GM12878 (cell line): Measurements from ENCODE around the gene DCC. TPM values are rescaled to one million over a fixed set of nuclear protein-coding genes. Genes with fewer than 3 reads are reported as not detected.

Source experiments
- ATAC-seq: fragments of 200-7000 bp; cut with Tn5 transposase; 3 replicates; pipeline ENCODE4 v1.9.1; 2020; ENCODE audit warnings: mild to moderate bottlenecking, moderate library complexity
- BruUV-seq: library from RNA; stranded (reverse); fragments of 400-500 nt; replicated peaks from 2 replicates; lab custom pipeline; 2021; lab: Mats Ljungman, UMichigan
- CTCF ChIA-PET: fragments of 300-600 bp; sonication (Branson Sonifier 250); formaldehyde crosslinking; extraction: SDS; loops from one replicate; lab custom pipeline; 2021; ENCODE audit warnings: inconsistent platforms; lab: Yijun Ruan, JAX
- POLR2A ChIA-PET: fragments of 350-600 bp; formaldehyde crosslinking; extraction: SDS; loops from one replicate; lab custom pipeline; 2021; ENCODE audit warnings: inconsistent platforms; lab: Charles Lee
- RAD21 ChIA-PET: fragments of 300-600 bp; sonication (Branson Sonifier 250); formaldehyde crosslinking; loops from one replicate; lab custom pipeline; 2023; ENCODE audit warnings: antibody characterized with exemption; ENCODE audit not compliant: unreplicated experiment; lab: Charles Lee
- SMC1A ChIA-PET: fragments of 300-600 bp; sonication (Branson Sonifier 250); formaldehyde crosslinking; loops from one replicate; lab custom pipeline; 2023; ENCODE audit not compliant: unreplicated experiment, uncharacterized antibody; lab: Charles Lee
- DNase-seq: peaks from one replicate; pipeline ENCODE4 v3.0.0-alpha.2; 2011; ENCODE audit warnings: low read depth, low spot score
- FAIRE-seq: peaks from 3 replicates; lab custom pipeline; 2011; peaks lifted over from hg19 to GRCh38; lab: Jason Lieb, UNC
- H2AFZ ChIP-seq: 2 replicates; pipeline ENCODE4 v1.6.0; 2011; ENCODE audit warnings: low read depth, low read length, control low read depth; ENCODE audit not compliant: control insufficient read depth
- H3K27ac ChIP-seq: 2 replicates; pipeline ENCODE4 v1.5.1; 2011; ENCODE audit warnings: control low read depth; ENCODE audit not compliant: control insufficient read depth, insufficient read depth
- H3K27me3 ChIP-seq, 2 experiments: replicated peaks in 1 of 2; 2 replicates each; pipeline versions ENCODE4 v1.6.0 to v1.6.1; 2011; ENCODE audit warnings: low read length in 1 of 2; ENCODE audit not compliant: control insufficient read depth in 2 of 2, insufficient read depth in 2 of 2
- H3K36me3 ChIP-seq, 2 experiments: 2 replicates each; pipeline ENCODE4 v1.5.1; 2011; ENCODE audit warnings: low read length in 1 of 2; ENCODE audit not compliant: control insufficient read depth in 2 of 2, insufficient read depth in 2 of 2
- H3K4me1 ChIP-seq: 2 replicates; pipeline ENCODE4 v1.6.1; 2011; ENCODE audit warnings: mild to moderate bottlenecking, low read length, moderate library complexity, mixed read lengths; ENCODE audit not compliant: control insufficient read depth, insufficient read depth
- H3K4me2 ChIP-seq: 2 replicates; pipeline ENCODE4 v1.6.0; 2011; ENCODE audit warnings: control low read depth; ENCODE audit not compliant: control insufficient read depth, insufficient read depth
- H3K4me3 ChIP-seq: fragments of 200-600 bp; sonication (generic); 2 replicates; pipeline ENCODE4 v1.5.1; 2016
- H3K79me2 ChIP-seq: 2 replicates; pipeline ENCODE4 v1.6.0; 2011; ENCODE audit warnings: low read length; ENCODE audit not compliant: control insufficient read depth, insufficient read depth
- H3K9ac ChIP-seq: 2 replicates; pipeline ENCODE4 v1.8.0; 2011; ENCODE audit warnings: low read length, control low read depth, mixed read lengths; ENCODE audit not compliant: control insufficient read depth, insufficient read depth
- H3K9me3 ChIP-seq: replicated peaks from 3 replicates; pipeline ENCODE4 v1.5.1; 2011; ENCODE audit warnings: mild to moderate bottlenecking, low read length; ENCODE audit not compliant: control insufficient read depth, insufficient read depth
- H4K20me1 ChIP-seq: 2 replicates; pipeline ENCODE4 v1.6.0; 2011; ENCODE audit not compliant: control insufficient read depth, insufficient read depth
- BHLHE40 ChIP-seq, 2 experiments: fragments of 450-650 bp in 1 of 2; IDR thresholded peaks; 2 replicates each; pipeline ENCODE4 v1.6.1; 2011 to 2017; ENCODE audit warnings: low read depth in 2 of 2, borderline replicate concordance in 1 of 2, improper control_type of control experiment in 1 of 2, low read length in 1 of 2, mild to moderate bottlenecking in 1 of 2
- BMI1 ChIP-seq: fragments of 450-650 bp; IDR thresholded peaks from 2 replicates; pipeline ENCODE4 v1.6.1; 2016; ENCODE audit warnings: mild to moderate bottlenecking, moderate library complexity, borderline replicate concordance
- EP300 ChIP-seq, 2 experiments: fragments of 150-350 bp in 1 of 2; IDR thresholded peaks; 2 replicates each; pipeline ENCODE4 v1.6.1; 2011 to 2012; ENCODE audit warnings: low read depth in 2 of 2, low read length in 2 of 2, borderline replicate concordance in 1 of 2, improper control_type of control experiment in 1 of 2, inconsistent platforms in 1 of 2; ENCODE audit not compliant: control insufficient read depth in 1 of 2
- EZH2 ChIP-seq: IDR thresholded peaks from 2 replicates; pipeline ENCODE4 v1.6.1; 2012; ENCODE audit warnings: low read depth, mild to moderate bottlenecking, control low read depth, inconsistent platforms, low read length, borderline replicate concordance; ENCODE audit not compliant: control insufficient read depth
- FOXM1 ChIP-seq: IDR thresholded peaks from 2 replicates; pipeline ENCODE4 v1.6.1; 2012; ENCODE audit warnings: low read depth, mild to moderate bottlenecking, inconsistent platforms, low read length, moderate library complexity
- JUND ChIP-seq: IDR thresholded peaks from 2 replicates; pipeline ENCODE4 v1.6.1; 2012; ENCODE audit warnings: low read depth, mild to moderate bottlenecking, low read length, improper control_type of control experiment, moderate library complexity
- NFIC ChIP-seq: IDR thresholded peaks from 2 replicates; pipeline ENCODE4 v1.6.1; 2012; ENCODE audit warnings: low read depth, mild to moderate bottlenecking, inconsistent platforms, low read length, moderate library complexity
- PBX3 ChIP-seq: IDR thresholded peaks from 2 replicates; pipeline ENCODE4 v1.6.1; 2011; ENCODE audit warnings: mild to moderate bottlenecking, low read depth, low read length, moderate library complexity; ENCODE audit not compliant: insufficient replicate concordance
- RAD51 ChIP-seq: fragments of 450-650 bp; IDR thresholded peaks from 2 replicates; pipeline ENCODE4 v1.6.1; 2016; ENCODE audit warnings: moderate library complexity, mild to moderate bottlenecking, inconsistent platforms
- RUNX3 ChIP-seq: IDR thresholded peaks from 2 replicates; pipeline ENCODE4 v1.6.1; 2012; ENCODE audit warnings: low read length, inconsistent platforms
- SIX5 ChIP-seq: IDR thresholded peaks from 2 replicates; pipeline ENCODE4 v1.6.1; 2011; ENCODE audit warnings: mild to moderate bottlenecking, low read depth, low read length, moderate library complexity; ENCODE audit not compliant: severe bottlenecking
- SMAD1 ChIP-seq: fragments of 450-650 bp; IDR thresholded peaks from 2 replicates; pipeline ENCODE4 v1.6.1; 2018; ENCODE audit warnings: mild to moderate bottlenecking, low read depth; ENCODE audit not compliant: partially characterized antibody
- WRNIP1 ChIP-seq: IDR thresholded peaks from 2 replicates; pipeline ENCODE4 v1.6.1; 2011; ENCODE audit warnings: low read depth, low read length, improper control_type of control experiment, borderline replicate concordance
- ZBED1 ChIP-seq: IDR thresholded peaks from 2 replicates; pipeline ENCODE4 v1.6.1; 2016; ENCODE audit warnings: borderline replicate concordance
- ZNF24 ChIP-seq: fragments of 450-650 bp; IDR thresholded peaks from 2 replicates; pipeline ENCODE4 v1.6.1; 2017; ENCODE audit warnings: antibody characterized with exemption, mild to moderate bottlenecking
- ZNF687 ChIP-seq: fragments of 450-650 bp; IDR thresholded peaks from 2 replicates; pipeline ENCODE4 v1.6.1; 2017; ENCODE audit warnings: mild to moderate bottlenecking, moderate library complexity
- WGBS: methylation state at CpG from one replicate; pipeline ENCODE4 v1.1.6; 2016; ENCODE audit warnings: low lambda C conversion rate; ENCODE audit not compliant: insufficient replicate concordance, insufficient coverage; ENCODE audit errors: missing lambda C conversion rate; 5-methylcytosine and 5-hydroxymethylcytosine counted together
- in situ Hi-C: fragments of 300-500 bp; cut with MboI; formaldehyde crosslinking; loops from 9 replicates; pipeline ENCODE4 v1.14.3; 2018; ENCODE audit warnings: mixed read lengths
- intact Hi-C: fragments of 100-400 bp; cut with micrococcal nuclease; formaldehyde crosslinking; loops from one replicate; pipeline ENCODE4 v1.14.2; 2022; ENCODE audit not compliant: unreplicated experiment
- polyA plus RNA-seq, 11 experiments: library from polyadenylated mRNA; depleted of rRNA in 4 of 11; unstranded in 6 of 11; stranded (reverse) in 5 of 11; fragments of >200 nt; fragmentation: Nextera tagmentation in 4 of 11; fragmentation: Illumina TruSeq in 1 of 11; extraction: Ambion mirVana in 4 of 11; extraction: Trizol in 1 of 11; gene quantifications; 1 replicate in 1 of 11; 2 replicates in 10 of 11; pipeline versions ENCODE4 v1.2.1 to v1.2.3, GENCODE V29; 2011 to 2016; ENCODE audit warnings: inconsistent platforms in 2 of 11, missing spikeins in 2 of 11, low read depth in 1 of 11
- total RNA-seq, 4 experiments: library from RNA; depleted of rRNA in 3 of 4; stranded (reverse); fragments of >200 nt in 3 of 4; fragmentation: Illumina TruSeq in 1 of 4; extraction: Trizol in 1 of 4; gene quantifications; 2 replicates each; pipeline versions ENCODE4 v1.2.1 to v1.2.3, GENCODE V29; 2013 to 2021
- TF ChIP-seq, protein P1 (sequence below): fragments of 450-650 bp; conservative IDR thresholded peaks from 2 replicates; pipeline ENCODE4 v1.6.1; 2017; ENCODE audit warnings: mild to moderate bottlenecking, moderate library complexity

Gene DCC
- total and polyA plus RNA-seq, 10 of the 15 experiments (the other 5 are each of a cell fraction or from before 2014, with no cell fraction given), result 0.01 TPM; not detected in 9

- TF ChIP-seq EP300 (IDR thresholded peaks at IDR 0.05; ENCODE audit: borderline replicate concordance in 1 of 2, control insufficient read depth in 1 of 2, low read depth in 2 of 2, low read length in 2 of 2), result peak in 1 of 2 experiments; percentile 15; a peak in 1 of 4 replicates
- TF ChIP-seq FOXM1, result no peak
- TF ChIP-seq NFIC, result no peak
- no peak for TF ChIP-seq RAD51
- TF ChIP-seq SIX5, result no peak
- no peak for TF ChIP-seq BMI1
- no peak for TF ChIP-seq ZBED1
Observed at GRCh38 chr18:52312346-52312745, 27.7 kb upstream of the DCC start (continued).

DNA sequence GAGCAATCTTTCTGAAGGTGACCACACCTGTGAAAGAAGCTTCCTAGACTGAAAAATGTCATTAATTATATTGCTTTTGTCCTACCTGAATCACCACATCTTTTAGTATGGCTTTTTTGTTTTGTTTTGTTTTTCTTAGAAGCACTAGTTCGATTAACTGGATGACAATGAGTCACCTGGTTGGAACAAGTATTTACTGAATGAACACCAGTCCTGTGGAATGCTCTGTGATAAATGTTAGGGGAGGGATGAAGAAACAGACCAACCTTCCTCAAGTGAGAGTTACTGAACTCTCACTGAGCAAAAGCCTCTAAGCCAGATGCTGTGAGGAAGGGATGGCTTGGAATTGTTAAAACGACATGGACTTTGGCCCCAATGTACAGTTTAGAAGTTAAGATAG lies 26.8 kb upstream of the DCC start:
- ATAC-seq (no peak), FAIRE-seq (no peak), DNase-seq (no peak)
- H3K4me2 ChIP-seq, result no peak overlapping the region
- in situ Hi-C loops (no loop called here), intact Hi-C loops (no loop called here)
- no peak overlapping the region for H3K4me3 ChIP-seq
- no peaks in the 10 kb centered on the region for H4K20me1 ChIP-seq
- ChIA-PET POLR2A (no interaction called here), RAD21 (no interaction called here), CTCF (no interaction called here), SMC1A (interaction anchor here (0.8 to 1.2 kb wide), 3 partner anchors 9 to 499 kb away, joined by 3 read pairs; no protein-coding TSS in a partner anchor)
- H3K9ac ChIP-seq, result no peak overlapping the region
- no TSS peak for BruUV-seq
- H3K27ac ChIP-seq, result no peak overlapping the region
- H3K79me2 ChIP-seq, result no peaks in the 10 kb centered on the region
- no peak overlapping the region for H2AFZ ChIP-seq
- no peaks in the 10 kb centered on the region for H3K27me3 ChIP-seq
- no peaks in the 10 kb centered on the region for H3K9me3 ChIP-seq
- H3K36me3 ChIP-seq, result no peaks in the 10 kb centered on the region
- 0% methylated on average over 2 of the region's 2 CpGs for WGBS
- H3K4me1 ChIP-seq, result no peaks in the 10 kb centered on the region
- TF ChIP-seq BHLHE40 (IDR thresholded peaks at IDR 0.05; ENCODE audit: borderline replicate concordance in 1 of 2, low read depth in 2 of 2, low read length in 1 of 2) (no peak), PBX3 (no peak), WRNIP1 (no peak), EZH2 (no peak), ZNF24 (no peak), RUNX3 (no peak), ZNF687 (no peak), JUND (no peak), SMAD1 (no peak)
- TF ChIP-seq, protein P1, sequence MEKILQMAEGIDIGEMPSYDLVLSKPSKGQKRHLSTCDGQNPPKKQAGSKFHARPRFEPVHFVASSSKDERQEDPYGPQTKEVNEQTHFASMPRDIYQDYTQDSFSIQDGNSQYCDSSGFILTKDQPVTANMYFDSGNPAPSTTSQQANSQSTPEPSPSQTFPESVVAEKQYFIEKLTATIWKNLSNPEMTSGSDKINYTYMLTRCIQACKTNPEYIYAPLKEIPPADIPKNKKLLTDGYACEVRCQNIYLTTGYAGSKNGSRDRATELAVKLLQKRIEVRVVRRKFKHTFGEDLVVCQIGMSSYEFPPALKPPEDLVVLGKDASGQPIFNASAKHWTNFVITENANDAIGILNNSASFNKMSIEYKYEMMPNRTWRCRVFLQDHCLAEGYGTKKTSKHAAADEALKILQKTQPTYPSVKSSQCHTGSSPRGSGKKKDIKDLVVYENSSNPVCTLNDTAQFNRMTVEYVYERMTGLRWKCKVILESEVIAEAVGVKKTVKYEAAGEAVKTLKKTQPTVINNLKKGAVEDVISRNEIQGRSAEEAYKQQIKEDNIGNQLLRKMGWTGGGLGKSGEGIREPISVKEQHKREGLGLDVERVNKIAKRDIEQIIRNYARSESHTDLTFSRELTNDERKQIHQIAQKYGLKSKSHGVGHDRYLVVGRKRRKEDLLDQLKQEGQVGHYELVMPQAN, result no peak
